ENCODE results near the gene TRAF4.

Gene TRAF4

DNA sequence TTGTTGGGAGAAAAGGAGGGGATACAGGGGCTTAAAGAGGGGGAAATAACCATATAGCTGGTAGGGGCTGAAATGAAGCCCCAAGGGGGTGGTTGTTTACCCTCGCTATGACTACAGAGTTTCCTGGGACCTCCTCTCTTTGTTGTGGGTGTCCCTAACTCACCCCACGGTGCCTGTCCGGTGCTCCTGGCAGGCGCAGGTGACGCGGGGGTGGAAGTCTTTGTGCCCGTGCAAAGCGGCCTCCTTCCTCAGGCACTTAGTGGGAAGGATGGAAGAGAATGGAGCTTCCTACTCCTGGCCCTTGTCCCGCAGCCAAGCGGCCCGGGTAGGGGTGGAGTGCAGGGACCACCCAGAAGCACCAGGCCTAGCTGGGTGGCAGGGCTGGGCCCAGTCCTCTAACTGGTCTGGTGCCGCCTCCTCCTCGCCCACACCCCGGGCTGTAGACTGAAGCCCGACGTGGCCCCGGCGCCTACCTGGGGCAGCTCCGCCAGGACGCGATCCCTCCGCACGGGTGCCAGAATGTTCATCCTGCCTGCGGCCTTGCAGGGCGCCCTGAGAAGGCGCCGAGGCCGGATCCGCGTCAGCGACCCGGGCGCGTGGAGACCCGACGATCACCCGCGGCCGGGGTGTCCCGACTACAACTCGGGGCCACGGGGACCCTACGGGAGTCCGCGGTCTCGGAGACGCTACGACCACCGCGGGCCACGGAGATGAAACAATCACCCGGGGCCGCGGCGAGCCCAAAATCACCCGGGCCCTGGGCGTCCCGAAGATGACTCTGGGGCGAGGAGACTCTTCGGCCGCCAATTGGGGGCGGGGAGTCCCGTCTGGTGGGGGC, 26.9 kb upstream of the TRAF4 start:
- TF ChIP-seq, protein P1, sequence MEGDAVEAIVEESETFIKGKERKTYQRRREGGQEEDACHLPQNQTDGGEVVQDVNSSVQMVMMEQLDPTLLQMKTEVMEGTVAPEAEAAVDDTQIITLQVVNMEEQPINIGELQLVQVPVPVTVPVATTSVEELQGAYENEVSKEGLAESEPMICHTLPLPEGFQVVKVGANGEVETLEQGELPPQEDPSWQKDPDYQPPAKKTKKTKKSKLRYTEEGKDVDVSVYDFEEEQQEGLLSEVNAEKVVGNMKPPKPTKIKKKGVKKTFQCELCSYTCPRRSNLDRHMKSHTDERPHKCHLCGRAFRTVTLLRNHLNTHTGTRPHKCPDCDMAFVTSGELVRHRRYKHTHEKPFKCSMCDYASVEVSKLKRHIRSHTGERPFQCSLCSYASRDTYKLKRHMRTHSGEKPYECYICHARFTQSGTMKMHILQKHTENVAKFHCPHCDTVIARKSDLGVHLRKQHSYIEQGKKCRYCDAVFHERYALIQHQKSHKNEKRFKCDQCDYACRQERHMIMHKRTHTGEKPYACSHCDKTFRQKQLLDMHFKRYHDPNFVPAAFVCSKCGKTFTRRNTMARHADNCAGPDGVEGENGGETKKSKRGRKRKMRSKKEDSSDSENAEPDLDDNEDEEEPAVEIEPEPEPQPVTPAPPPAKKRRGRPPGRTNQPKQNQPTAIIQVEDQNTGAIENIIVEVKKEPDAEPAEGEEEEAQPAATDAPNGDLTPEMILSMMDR (IDR thresholded peaks at IDR 0.05; ENCODE audit: low read depth, low read length): no peak
- peak overlapping the region; percentile 93 for H3K4me3 ChIP-seq (ENCODE audit: low read depth, low read length)

DNA sequence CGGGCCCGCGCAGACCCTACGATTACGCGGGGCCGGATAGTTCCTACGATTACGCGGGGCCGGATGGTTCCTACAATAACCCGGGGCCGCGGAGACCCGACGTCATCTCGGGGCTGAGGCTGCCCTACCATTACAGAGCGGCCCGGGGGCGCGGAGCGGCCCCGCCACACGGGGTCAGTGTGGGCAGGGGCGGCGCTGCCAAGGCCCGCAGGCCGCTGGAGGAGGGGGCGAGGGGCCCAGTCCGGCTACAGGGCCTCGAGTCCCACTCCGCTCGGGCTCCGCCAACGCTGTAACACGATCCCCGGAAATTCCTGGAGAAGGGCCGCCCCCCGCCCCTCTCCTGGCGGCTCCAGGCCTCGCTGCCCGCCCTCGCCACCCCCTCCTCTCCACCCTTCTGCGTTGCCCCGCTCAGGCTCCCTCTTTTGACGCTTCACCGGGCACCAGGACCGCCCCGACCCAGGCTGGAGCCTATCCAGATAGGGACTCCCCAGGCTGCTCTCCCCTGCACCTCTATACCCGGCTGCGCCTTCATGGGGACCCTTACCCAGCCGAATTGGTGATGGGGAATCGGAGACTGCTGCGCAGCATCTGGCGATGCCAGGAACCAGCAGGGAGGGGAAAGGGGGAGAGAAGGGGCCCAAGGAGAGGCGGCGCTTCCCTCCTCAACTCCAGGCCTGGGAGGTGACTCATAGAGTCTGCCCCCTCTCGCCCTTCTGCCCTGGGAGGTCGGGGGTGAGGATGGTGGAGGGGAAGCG, 26.1 kb upstream of the TRAF4 start, which contains the start of gene RAB34:
RAB34 (minus strand) TSS at position 291 of the 755 bp plus-strand sequence. CDS start 602 bp downstream, outside the sequence.
- TF ChIP-seq, protein P1 (IDR thresholded peaks at IDR 0.05; ENCODE audit: low read depth, low read length): peak; percentile 15; the same call in 1 of the 2 replicates
- peak within 1 kb of the TSS; percentile 93 for H3K4me3 ChIP-seq (ENCODE audit: low read depth, low read length)

DNA sequence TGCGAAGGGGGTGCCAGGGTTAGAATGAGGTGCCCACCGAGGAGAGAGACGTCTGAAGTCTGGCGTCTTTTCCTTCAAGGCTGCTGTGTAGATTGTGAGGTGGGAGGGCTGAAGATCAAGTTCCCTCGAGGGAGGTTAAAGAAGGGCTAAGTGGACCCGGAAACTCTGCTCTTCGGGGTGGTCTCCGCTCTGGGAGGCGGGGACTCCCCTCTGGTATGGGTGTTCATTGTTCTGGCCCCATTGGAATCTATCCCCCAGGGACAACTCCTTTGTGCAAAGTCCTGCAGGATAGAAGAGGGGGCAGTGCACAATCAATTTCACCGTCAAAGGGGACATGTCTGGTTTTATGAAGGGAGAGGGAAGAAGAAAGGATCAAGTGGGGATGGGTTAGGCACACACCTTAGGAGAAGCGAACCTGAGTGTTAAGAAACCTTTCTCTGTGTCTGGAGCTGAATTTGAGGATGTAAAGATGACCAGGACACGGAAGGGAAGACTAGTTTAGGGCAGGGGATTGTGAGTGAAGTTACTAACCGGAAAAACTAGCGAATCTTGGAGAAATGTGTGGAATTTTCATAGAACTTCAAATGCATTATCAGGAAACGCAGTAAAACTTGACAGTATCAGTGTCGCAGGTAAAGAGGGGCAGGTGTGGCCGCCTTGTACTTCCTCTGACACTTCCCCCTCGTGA, 25.3 kb upstream of the TRAF4 start:
- TF ChIP-seq, protein P1 (IDR thresholded peaks at IDR 0.05; ENCODE audit: low read depth, low read length): no peak
- peak overlapping the region; percentile 93 for H3K4me3 ChIP-seq (ENCODE audit: low read depth, low read length)

DNA sequence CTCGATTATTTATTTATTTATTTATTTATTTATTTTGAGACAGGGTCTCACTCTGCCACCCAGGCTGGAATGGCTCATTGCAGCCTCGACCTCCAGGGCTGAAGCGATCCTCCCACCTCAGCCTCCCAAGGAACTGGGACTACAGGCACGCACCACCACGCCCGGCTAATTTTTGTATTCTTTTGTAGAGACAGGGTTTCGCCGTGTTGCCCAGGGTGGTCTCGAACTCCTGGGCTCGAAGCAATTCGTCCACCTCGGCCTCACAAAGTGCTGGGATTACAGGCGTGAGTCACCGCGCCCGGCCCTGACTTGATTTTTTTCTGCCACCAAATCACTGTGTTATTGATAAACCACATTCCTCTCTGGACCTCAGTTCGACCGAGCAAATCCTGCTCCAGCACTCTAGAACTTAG, 24.8 kb upstream of the TRAF4 start:
- TF ChIP-seq, protein P1 (IDR thresholded peaks at IDR 0.05; ENCODE audit: low read depth, low read length): no peak
- peak overlapping the region; percentile 98 for H3K4me3 ChIP-seq (ENCODE audit: low read depth, low read length)

DNA sequence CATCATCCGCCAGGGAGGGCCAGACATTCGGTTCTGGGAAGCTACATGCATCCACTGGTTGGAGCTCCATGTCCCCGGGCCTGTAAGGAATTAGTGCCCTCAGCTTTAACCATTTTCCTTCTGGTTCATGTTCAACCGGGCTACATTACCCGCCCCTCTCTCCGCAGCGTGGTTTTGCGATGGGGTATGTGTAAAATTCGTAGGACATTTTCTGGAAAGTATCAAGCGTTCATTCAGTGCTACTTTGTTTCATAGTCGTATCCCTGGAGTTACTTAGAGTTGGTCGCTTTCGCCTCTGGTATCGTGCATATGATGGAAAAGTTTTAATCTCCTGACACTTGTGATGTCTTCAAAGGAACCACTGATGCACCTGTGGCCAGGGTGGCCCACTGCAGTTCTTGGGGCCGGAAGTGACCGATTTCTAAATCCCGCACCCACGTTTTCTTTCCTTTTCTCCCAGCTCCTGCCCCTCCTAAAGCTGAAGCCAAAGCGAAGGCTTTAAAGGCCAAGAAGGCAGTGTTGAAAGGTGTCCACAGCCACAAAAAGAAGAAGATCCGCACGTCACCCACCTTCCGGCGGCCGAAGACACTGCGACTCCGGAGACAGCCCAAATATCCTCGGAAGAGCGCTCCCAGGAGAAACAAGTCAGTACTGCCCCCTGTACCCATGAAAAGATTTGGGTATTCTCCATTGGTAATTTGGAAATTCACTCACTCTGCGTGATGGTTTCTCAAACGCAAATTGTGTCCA, 23.4 kb upstream of the TRAF4 start:
- peak overlapping the region; percentile 98 for H3K4me3 ChIP-seq (ENCODE audit: low read depth, low read length)

DNA sequence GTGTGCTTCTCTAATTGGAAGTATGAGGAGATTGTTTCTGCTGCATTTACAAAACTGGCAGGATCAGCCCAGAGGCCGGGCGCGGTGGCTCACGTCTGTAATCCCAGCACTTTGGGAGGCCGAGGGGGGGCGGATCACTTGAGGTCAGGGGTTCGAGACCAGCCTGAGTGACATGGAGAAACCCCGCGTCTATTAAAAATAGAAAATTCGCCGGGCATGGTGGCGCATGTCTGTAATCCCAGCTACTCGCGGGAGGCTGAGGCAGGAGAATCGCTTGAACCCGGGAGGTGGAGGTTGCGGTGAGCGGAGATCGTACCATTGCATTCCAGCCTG, 22.8 kb upstream of the TRAF4 start:
- H3K4me3 ChIP-seq (ENCODE audit: low read depth, low read length): peak overlapping the region; percentile 98

More for the DNA sequence above, 23.4 kb upstream of the TRAF4 start:
- TF ChIP-seq, protein P1 (IDR thresholded peaks at IDR 0.05; ENCODE audit: low read depth, low read length): no peak; the same call in 1 of the 2 replicates
